Kidney epithelial cell (primary cell): ENCODE results near the gene WNT2B. TPM values are rescaled to one million over a fixed set of nuclear protein-coding genes. Genes with fewer than 3 reads are reported as not detected.

Experiments used
- DNase-seq: peaks from one replicate; pipeline ENCODE4 v3.0.0-alpha.2; 2010; ENCODE audit warnings: low read depth
- H3K27me3 ChIP-seq: 2 replicates; pipeline ENCODE4 v1.6.0; 2011; ENCODE audit warnings: low read length; ENCODE audit not compliant: control insufficient read depth, insufficient read depth
- H3K36me3 ChIP-seq: 2 replicates; pipeline ENCODE4 v1.5.1; 2011; ENCODE audit warnings: low read length; ENCODE audit not compliant: control insufficient read depth, insufficient read depth
- H3K4me3 ChIP-seq: 2 replicates; pipeline ENCODE4 v1.5.1; 2011; ENCODE audit warnings: low read depth, mild to moderate bottlenecking, control low read depth, low read length
- total RNA-seq: library from RNA; depleted of rRNA; stranded (reverse); fragments of >200 nt; gene quantifications from 2 replicates; pipeline ENCODE4 v1.2.3, GENCODE V29; 2015
- TF ChIP-seq, protein P1 (sequence below): IDR thresholded peaks from 2 replicates; pipeline ENCODE4 v1.5.1; 2011; ENCODE audit warnings: mild to moderate bottlenecking, moderate library complexity, low read length, control low read depth, inconsistent platforms; ENCODE audit not compliant: insufficient read depth, poor library complexity, severe bottlenecking

Gene WNT2B
- total RNA-seq, 1 donor from 2014 or later = 1.3 TPM

DNA sequence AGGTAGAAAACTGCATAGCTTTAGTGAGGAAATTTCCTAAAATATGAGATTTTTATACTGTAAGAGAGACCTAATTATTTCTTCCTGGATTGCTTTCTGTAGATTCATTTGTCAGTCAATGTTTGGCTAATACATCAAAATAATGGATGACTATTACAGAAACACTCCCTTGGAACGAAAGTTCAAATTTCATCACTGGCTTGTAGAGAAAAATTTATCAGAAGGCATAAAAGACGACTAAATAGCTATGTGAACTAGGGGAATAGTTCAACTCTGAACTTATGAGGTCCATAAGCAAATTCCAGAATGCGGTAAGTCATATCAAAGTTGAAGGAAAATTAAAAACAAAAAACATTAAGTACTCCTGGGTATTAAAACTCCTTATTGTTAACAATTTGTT, 36.0 kb downstream of the WNT2B start:
- TF ChIP-seq, protein P1, sequence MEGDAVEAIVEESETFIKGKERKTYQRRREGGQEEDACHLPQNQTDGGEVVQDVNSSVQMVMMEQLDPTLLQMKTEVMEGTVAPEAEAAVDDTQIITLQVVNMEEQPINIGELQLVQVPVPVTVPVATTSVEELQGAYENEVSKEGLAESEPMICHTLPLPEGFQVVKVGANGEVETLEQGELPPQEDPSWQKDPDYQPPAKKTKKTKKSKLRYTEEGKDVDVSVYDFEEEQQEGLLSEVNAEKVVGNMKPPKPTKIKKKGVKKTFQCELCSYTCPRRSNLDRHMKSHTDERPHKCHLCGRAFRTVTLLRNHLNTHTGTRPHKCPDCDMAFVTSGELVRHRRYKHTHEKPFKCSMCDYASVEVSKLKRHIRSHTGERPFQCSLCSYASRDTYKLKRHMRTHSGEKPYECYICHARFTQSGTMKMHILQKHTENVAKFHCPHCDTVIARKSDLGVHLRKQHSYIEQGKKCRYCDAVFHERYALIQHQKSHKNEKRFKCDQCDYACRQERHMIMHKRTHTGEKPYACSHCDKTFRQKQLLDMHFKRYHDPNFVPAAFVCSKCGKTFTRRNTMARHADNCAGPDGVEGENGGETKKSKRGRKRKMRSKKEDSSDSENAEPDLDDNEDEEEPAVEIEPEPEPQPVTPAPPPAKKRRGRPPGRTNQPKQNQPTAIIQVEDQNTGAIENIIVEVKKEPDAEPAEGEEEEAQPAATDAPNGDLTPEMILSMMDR = no peak
- DNase-seq = no peak
- H3K4me3 ChIP-seq = no peak overlapping the region

DNA sequence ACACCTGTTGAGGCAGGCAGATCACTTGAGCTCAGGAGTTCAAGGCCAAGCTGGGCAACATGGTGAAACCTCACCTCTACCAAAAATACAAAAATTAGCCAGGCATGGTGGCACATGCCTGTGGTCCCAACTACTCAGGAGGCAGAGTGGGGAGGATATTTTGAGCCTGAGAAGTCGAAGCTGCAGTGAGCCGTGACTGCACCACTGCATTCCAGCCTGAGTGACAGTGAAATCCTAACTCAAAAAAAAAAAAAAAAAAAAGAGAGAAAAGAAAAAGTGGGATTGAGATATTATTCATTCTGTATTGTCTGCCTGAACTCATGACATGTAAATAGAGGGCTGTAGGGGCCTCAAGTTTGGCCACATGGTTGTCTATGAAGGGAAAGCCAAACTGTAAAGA, 37.3 kb downstream of the WNT2B start:
- no peaks in the 10 kb centered on the region for H3K36me3 ChIP-seq
- DNase-seq = peak; percentile 70
- no peak overlapping the region for H3K4me3 ChIP-seq
- H3K27me3 ChIP-seq = no peaks in the 10 kb centered on the region
- TF ChIP-seq, protein P1 = no peak

More for the DNA sequence above, 36.0 kb downstream of the WNT2B start:
- Histone ChIP-seq H3K36me3 (no peaks in the 10 kb centered on the region), H3K27me3 (no peaks in the 10 kb centered on the region)

DNA sequence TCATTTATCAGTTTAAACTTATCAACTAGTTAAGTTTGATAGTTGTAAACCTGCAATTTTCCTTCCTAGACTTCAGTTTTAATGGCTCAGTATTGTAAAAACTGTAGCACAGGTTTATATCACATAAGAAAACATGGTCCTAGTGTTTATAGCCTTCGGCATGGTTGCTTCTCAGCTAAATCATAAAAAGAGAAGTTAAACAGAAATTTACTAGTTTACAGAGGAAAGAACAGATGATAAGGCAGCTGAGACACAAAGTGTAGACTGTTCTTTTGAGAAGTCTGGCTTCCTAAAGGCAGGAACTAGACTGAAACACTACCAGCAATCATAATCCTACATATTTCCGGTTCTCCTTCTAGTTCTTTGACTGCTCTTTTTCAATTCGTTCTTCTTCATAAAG, 39.8 kb downstream of the WNT2B start:
- no peak overlapping the region for H3K4me3 ChIP-seq
- no peak for DNase-seq
- H3K27me3 ChIP-seq = no peaks in the 10 kb centered on the region
- H3K36me3 ChIP-seq = no peaks in the 10 kb centered on the region
- TF ChIP-seq, protein P1 = no peak

DNA sequence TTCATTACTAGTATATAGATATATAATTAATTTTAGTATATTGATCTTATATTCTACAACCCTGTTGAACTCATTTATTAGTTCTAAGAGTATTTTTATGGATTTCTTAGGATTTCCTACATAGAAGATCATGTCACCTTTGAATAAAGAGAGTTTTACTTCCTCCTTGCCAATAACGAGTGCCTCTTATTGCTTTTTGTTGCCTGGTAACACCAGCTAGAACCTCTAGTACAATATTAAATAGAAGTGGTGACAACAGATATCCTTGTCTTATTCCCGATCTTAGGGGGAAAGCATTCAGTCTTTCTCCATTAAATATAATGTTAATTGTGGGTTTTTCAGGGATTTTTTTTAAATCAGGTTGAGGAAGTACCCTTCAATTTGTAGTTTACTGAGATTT, 40.8 kb downstream of the WNT2B start:
- H3K36me3 ChIP-seq = no peaks in the 10 kb centered on the region
- H3K27me3 ChIP-seq = no peaks in the 10 kb centered on the region
- DNase-seq = no peak
- TF ChIP-seq, protein P1 = no peak
- no peak overlapping the region for H3K4me3 ChIP-seq

DNA sequence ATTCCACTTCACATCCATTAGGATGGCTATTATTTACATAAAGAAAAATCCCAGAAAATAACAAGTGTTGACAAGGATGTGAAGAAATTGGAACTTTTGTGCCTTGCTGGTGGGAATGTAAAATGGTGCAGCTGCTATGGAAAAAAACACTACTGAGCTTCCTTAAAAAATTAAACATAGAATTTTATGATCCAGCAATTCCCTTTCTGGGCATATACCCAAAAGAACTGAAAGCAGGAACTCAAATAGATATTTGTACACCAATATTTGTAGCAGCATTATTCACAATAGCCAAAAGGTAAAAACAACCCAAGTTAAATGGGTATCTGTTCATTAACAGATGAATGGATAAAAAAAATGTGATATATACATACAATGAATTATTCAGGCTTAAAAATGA, 45.6 kb downstream of the WNT2B start:
- Histone ChIP-seq H3K27me3 (no peaks in the 10 kb centered on the region), H3K4me3 (no peak overlapping the region), H3K36me3 (no peaks in the 10 kb centered on the region)
- TF ChIP-seq, protein P1 = no peak
- no peak for DNase-seq

DNA sequence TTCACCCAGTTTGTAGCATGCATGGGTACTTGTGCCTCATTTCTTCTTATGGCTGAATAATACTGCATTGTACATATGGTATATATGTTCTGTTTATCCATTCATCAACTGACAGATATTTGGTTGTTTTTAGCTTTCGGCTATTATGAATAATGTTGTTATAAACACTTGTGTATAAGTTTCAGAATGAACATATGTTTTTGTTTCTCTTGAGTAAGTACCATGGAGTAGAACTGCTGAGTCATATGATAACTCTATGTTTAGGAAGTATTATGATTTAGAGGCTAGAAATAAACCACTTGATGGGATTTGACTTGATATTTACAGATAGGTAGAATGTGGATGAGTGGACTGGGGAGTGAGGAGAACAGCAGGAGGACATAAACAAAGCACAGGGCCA, 48.6 kb downstream of the WNT2B start:
- no peaks in the 10 kb centered on the region for H3K27me3 ChIP-seq
- H3K36me3 ChIP-seq = no peaks in the 10 kb centered on the region
- TF ChIP-seq, protein P1 = no peak
- H3K4me3 ChIP-seq = no peak overlapping the region
- DNase-seq = no peak
